ENCODE results near the gene SNRPA1.

The SNRPA1 gene

DNA sequence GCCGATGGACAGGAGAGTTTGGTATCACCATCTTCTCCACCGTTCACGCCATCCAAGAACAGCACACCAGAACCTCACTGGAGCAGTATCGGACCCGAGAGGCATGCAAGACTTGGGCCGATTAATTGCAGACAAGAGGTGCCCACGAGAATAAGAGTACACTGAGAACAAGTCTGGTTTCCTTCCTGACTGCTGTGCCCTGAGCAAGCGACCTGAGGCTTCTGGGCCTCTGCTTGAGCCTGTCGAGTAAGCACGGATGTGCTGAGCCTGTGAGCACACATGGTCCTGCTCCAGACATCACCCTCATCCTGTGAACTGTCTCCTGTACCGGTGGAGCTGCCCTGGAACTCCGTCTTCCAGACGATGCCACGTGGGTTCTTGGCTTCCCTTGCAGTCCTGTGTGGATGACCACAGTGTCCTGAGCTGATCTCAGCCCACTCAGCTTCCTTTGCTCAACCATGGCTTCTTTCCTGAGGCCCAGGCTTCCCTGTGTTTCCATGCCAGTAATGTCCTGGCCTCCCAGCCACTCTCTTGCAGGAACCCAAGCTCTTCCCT, 34.3 kb upstream of the SNRPA1 start:
- TF ChIP-seq, protein P1, sequence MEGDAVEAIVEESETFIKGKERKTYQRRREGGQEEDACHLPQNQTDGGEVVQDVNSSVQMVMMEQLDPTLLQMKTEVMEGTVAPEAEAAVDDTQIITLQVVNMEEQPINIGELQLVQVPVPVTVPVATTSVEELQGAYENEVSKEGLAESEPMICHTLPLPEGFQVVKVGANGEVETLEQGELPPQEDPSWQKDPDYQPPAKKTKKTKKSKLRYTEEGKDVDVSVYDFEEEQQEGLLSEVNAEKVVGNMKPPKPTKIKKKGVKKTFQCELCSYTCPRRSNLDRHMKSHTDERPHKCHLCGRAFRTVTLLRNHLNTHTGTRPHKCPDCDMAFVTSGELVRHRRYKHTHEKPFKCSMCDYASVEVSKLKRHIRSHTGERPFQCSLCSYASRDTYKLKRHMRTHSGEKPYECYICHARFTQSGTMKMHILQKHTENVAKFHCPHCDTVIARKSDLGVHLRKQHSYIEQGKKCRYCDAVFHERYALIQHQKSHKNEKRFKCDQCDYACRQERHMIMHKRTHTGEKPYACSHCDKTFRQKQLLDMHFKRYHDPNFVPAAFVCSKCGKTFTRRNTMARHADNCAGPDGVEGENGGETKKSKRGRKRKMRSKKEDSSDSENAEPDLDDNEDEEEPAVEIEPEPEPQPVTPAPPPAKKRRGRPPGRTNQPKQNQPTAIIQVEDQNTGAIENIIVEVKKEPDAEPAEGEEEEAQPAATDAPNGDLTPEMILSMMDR (IDR thresholded peaks at IDR 0.05; ENCODE audit: low read length, missing control alignments): no peak
- no peak for DNase-seq (ENCODE audit: low read depth)
- H3K4me3 ChIP-seq (replicated peaks; ENCODE audit: low read depth, low read length): no peak overlapping the region

DNA sequence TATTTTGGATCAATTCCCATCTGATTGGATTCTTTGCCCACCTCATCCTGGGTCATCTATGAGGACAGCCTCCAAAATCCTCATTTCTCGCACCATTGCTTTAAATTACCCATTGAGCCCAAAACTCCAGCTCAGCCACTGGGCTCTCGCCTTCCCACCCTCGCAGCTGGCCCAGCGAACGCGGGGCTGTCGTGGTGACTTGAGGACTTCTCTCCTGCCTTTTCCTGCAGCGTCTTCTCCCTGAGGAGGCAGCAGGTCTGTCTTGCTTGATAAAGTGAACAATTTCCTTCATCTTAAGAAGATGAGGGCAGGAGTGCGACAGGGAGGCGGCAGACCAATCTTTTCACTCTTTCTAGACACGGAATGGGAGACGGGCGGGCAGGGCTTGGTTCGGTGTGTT, 33.0 kb upstream of the SNRPA1 start:
- TF ChIP-seq, protein P1 (IDR thresholded peaks at IDR 0.05; ENCODE audit: low read length, missing control alignments): no peak
- no peak for DNase-seq (ENCODE audit: low read depth)
- H3K4me3 ChIP-seq (replicated peaks; ENCODE audit: low read depth, low read length): no peak overlapping the region

DNA sequence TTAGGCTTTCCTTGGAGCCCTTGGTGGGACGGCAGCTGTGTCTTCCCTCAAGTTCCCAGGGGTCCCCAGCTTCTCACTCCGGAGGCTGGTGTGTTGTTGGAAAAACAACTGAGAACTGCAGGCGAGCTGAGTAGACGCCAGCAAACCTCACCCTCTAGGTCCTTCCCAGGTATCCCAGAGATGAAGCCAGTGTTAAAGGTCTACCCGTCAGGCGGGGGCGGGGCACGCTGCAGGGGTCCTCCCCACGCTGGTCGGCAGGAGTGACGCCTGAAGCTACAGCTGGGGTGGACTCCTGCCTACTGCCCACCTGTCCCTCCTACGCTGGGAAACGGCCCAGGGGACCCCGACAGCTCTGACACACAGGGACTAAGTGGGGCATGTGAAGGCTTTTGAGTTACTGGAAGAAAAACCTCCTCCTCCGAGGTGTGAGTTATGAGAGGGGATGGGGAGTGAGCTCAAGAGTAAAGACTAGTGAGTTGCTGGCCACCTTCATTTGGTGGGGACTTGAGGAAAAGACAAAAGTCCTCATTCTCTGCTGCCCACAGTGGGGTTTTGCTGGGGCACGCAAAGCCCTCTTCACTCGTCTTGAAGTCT, 32.2 kb upstream of the SNRPA1 start:
- no peak overlapping the region for H3K4me3 ChIP-seq (replicated peaks; ENCODE audit: low read depth, low read length)
- TF ChIP-seq, protein P1 (IDR thresholded peaks at IDR 0.05; ENCODE audit: low read length, missing control alignments): no peak
- no peak for DNase-seq (ENCODE audit: low read depth)

DNA sequence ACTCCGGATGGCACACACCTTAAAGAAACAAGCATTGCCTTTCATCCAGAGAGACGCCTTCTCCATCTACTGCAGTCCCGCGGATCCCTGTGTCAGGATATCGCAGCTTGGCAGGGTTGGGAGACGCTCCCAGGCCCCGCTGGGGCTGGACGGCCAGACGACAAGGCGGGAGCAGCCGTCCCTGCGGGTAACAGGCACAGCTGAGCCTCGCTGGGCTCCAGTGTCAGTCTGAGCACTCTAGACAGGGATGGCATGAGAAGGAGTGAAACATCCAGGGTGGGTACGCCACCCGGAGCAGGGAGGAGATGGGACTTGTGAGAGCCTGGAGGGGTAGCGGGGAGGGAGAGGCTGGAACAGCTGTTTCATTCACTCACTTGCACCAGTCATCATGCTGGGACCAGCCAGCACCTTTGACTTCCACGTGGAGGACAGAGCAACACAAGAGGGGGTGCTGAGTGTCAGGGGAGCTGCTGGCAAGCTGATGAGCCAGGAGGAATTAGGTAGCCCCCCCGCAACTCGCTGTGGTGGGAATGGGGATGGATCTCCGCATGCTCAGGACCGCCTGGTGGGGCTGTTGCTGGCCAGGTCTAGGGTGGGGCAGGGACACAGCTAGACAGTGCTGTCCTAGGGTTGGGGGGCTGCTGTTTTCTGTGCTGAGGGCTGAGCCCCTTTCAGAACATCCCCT, 31.6 kb upstream of the SNRPA1 start:
- TF ChIP-seq, protein P1 (IDR thresholded peaks at IDR 0.05; ENCODE audit: low read length, missing control alignments): no peak
- DNase-seq (ENCODE audit: low read depth): no peak
- no peak overlapping the region for H3K4me3 ChIP-seq (replicated peaks; ENCODE audit: low read depth, low read length)

DNA sequence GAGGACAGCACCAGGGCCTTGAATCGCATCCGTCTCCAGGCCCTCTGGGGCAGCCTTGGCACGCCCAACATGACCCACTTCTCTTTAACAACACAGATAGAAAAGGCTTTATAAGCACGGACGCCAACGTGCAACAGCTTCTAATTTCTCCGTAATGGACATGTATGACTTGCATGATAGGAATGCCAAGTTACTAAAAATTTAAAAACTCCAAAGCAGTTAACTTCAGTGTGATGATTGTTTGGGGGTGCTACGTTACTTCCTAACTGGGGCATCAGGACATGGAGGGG, 30.9 kb upstream of the SNRPA1 start:
- H3K4me3 ChIP-seq (replicated peaks; ENCODE audit: low read depth, low read length): no peak overlapping the region
- TF ChIP-seq, protein P1 (IDR thresholded peaks at IDR 0.05; ENCODE audit: low read length, missing control alignments): no peak
- DNase-seq (ENCODE audit: low read depth): no peak

DNA sequence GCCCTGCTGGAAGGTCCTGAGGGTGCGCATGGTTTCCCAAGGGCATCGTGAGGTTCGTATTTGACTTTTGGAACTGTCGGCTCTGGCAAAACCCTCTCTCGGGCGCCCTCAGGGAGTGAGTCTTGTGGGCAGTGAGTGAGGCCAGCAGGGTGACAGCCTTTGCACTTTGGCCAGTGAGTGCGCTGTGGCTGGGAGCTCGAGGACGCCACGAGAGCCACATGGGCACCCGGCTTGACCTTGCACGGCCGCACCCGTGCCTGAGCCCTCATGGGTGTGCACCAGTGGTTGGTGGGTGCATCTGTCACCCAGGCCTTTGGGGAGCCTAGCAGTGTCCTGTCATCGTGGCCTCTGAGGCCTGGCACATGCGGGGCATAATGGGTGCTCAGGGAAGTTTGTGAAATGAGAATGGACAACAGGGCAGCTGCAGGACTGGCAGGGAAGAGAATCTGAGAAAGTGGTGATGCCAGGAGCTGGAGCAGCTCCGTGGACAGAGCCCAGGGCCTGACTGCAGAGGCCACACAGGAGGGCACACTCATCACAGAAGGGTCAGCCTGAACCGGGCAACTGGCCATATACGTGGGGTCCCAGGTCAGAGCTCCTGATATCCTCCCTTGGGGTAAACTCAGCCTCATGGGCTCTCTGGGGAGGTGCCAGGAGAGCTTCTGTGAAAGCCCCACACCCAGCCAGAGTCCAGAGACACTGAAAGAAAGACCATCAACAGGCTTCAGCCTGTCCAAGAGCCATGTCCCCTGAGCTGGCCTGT, 30.4 kb upstream of the SNRPA1 start:
- H3K4me3 ChIP-seq (replicated peaks; ENCODE audit: low read depth, low read length): no peak overlapping the region
- TF ChIP-seq, protein P1 (IDR thresholded peaks at IDR 0.05; ENCODE audit: low read length, missing control alignments): no peak
- no peak for DNase-seq (ENCODE audit: low read depth)
